Gastroesophageal sphincter (tissue), 4 donors: ENCODE measurements around the gene RASD1. TPM values are rescaled to one million over a fixed set of nuclear protein-coding genes. Genes with fewer than 3 reads are reported as not detected.

Experiments
- ATAC-seq: fragments of 150-250 bp; one replicate; pipeline ENCODE4 v1.9.1; 2016; ENCODE audit warnings: mild to moderate bottlenecking, moderate library complexity
- H3K27ac ChIP-seq, 4 donors: fragments of 200-600 bp; sonication (generic) in 3 of 4; 1 replicate in 3 of 4; 2 replicates in 1 of 4; pipeline ENCODE4 v1.5.1; 2016 to 2019
- H3K27me3 ChIP-seq: fragments of 200-600 bp; sonication (generic); one replicate; pipeline ENCODE4 v1.5.1; 2019
- H3K36me3 ChIP-seq, 2 donors: fragments of 200-600 bp; sonication (generic); one replicate each; pipeline ENCODE4 v1.5.1; 2019; ENCODE audit warnings: control low read depth in 1 of 2
- H3K4me1 ChIP-seq, 3 donors: fragments of 200-600 bp; sonication (generic); 1 replicate in 2 of 3; 2 replicates in 1 of 3; pipeline ENCODE4 v1.5.1; 2016 to 2019; ENCODE audit warnings: control low read depth in 2 of 3
- H3K4me3 ChIP-seq, 2 donors: fragments of 200-600 bp; sonication (generic); one replicate each; pipeline ENCODE4 v1.5.1; 2019; ENCODE audit warnings: mild to moderate bottlenecking in 1 of 2, moderate library complexity in 1 of 2
- H3K9me3 ChIP-seq, 3 donors: fragments of 200-600 bp; sonication (generic); one replicate each; pipeline ENCODE4 v1.5.1; 2017 to 2019; ENCODE audit warnings: control low read depth in 2 of 3
- CTCF ChIP-seq, 4 experiments: fragments of 200-600 bp in 2 of 4; fragments of 450-650 bp in 2 of 4; sonication (generic) in 1 of 4; IDR thresholded peaks; one replicate each; pipeline ENCODE4 v1.5.1; 2017 to 2019; ENCODE audit warnings: antibody characterized with exemption in 4 of 4, mild to moderate bottlenecking in 2 of 4, moderate library complexity in 2 of 4
- EP300 ChIP-seq: sonication (generic); formaldehyde crosslinking; IDR thresholded peaks from one replicate; pipeline ENCODE4 v1.6.1; 2017; ENCODE audit warnings: antibody characterized with exemption, mild to moderate bottlenecking
- POLR2A ChIP-seq, 2 donors: fragments of 450-650 bp; IDR thresholded peaks; one replicate each; pipeline ENCODE4 v1.6.1; 2017; ENCODE audit warnings: antibody characterized with exemption in 2 of 2, mild to moderate bottlenecking in 2 of 2, moderate library complexity in 1 of 2
- POLR2AphosphoS5 ChIP-seq: sonication (generic); formaldehyde crosslinking; IDR thresholded peaks from one replicate; pipeline ENCODE4 v1.6.1; 2017; ENCODE audit warnings: antibody characterized with exemption
- WGBS, 2 donors: methylation state at CpG; one replicate each; pipeline ENCODE4 v1.1.5; 2018; ENCODE audit warnings: low coverage in 1 of 2; 5-methylcytosine and 5-hydroxymethylcytosine counted together
- total RNA-seq, 4 donors: library from RNA; depleted of rRNA; stranded (reverse); fragments of >200 nt; gene quantifications; one replicate each; pipeline ENCODE4 v1.1.0, GENCODE V29; 2016

Gene RASD1
- total RNA-seq, 4 donors from 2014 or later, result 2.6 to 24.6 (median 5.1) TPM

GRCh38 chr17:17510456-17511292 is 14.5 kb upstream of the RASD1 start:
- Histone ChIP-seq H3K9me3 (no peaks in the 10 kb centered on the region), H3K27ac (no peak overlapping the region), H3K4me3 (no peak overlapping the region), H3K36me3 (peaks cover 0 to 3% of the 10 kb centered on the region in 2 donors), H3K27me3 (no peaks in the 10 kb centered on the region), H3K4me1 (no peaks in the 10 kb centered on the region)
- no peak for TF ChIP-seq EP300
- no peak for TF ChIP-seq POLR2AphosphoS5
- no peak for TF ChIP-seq POLR2A (IDR thresholded peaks at IDR 0.05)
- TF ChIP-seq CTCF (IDR thresholded peaks at IDR 0.05), result no peak
- ATAC-seq, result no peak
- 83 to 87% methylated on average over 1 to 11 of the region's 20 CpGs for WGBS, 2 donors

- Histone ChIP-seq H3K4me1 (no peaks in the 10 kb centered on the region), H3K36me3 (peaks cover 0 to 3% of the 10 kb centered on the region in 2 donors), H3K27ac (no peak overlapping the region), H3K9me3 (no peaks in the 10 kb centered on the region), H3K4me3 (no peak overlapping the region), H3K27me3 (no peaks in the 10 kb centered on the region)
- TF ChIP-seq POLR2AphosphoS5 (no peak), POLR2A (IDR thresholded peaks at IDR 0.05) (no peak), EP300 (no peak), CTCF (IDR thresholded peaks at IDR 0.05) (no peak)
- ATAC-seq, result no peak
- 88 to 100% methylated on average over 3 to 4 of the region's 21 CpGs for WGBS, 2 donors
These were observed 13.6 kb upstream of the RASD1 start for GRCh38 chr17:17509601-17510425.

GRCh38 chr17:17508646-17509591 is 12.7 kb upstream of the RASD1 start:
- ATAC-seq, result no peak
- peaks cover 0 to 3% of the 10 kb centered on the region in 2 donors for H3K36me3 ChIP-seq
- no peaks in the 10 kb centered on the region for H3K4me1 ChIP-seq
- 92 to 93% methylated on average over 5 to 10 of the region's 33 CpGs for WGBS, 2 donors
- no peak overlapping the region for H3K27ac ChIP-seq
- no peak overlapping the region for H3K4me3 ChIP-seq
- H3K27me3 ChIP-seq, result no peaks in the 10 kb centered on the region
- H3K9me3 ChIP-seq, result no peaks in the 10 kb centered on the region
- TF ChIP-seq POLR2A (IDR thresholded peaks at IDR 0.05) (no peak), CTCF (IDR thresholded peaks at IDR 0.05) (no peak), POLR2AphosphoS5 (no peak), EP300 (no peak)

- ATAC-seq, result no peak
- Histone ChIP-seq H3K36me3 (peaks cover 0 to 3% of the 10 kb centered on the region in 2 donors), H3K4me1 (no peaks in the 10 kb centered on the region), H3K27me3 (no peaks in the 10 kb centered on the region), H3K27ac (no peak overlapping the region), H3K9me3 (no peaks in the 10 kb centered on the region), H3K4me3 (no peak overlapping the region)
- TF ChIP-seq POLR2AphosphoS5 (no peak), POLR2A (IDR thresholded peaks at IDR 0.05) (no peak), EP300 (no peak), CTCF (IDR thresholded peaks at IDR 0.05) (no peak)
- 89 to 95% methylated on average over 4 to 6 of the region's 11 CpGs for WGBS, 2 donors
These were observed 11.9 kb upstream of the RASD1 start for GRCh38 chr17:17508019-17508535.
